Endothelial cell of umbilical vein (primary cell): ENCODE measurements around the gene WIZ.

Experiments
- EZH2 ChIP-seq: IDR thresholded peaks from 2 replicates; pipeline ENCODE4 v1.6.1; 2012; ENCODE audit warnings: borderline replicate concordance, low read depth, mild to moderate bottlenecking, moderate library complexity, low read length, inconsistent platforms; ENCODE audit not compliant: severe bottlenecking
- FOS ChIP-seq: IDR thresholded peaks from 2 replicates; pipeline ENCODE4 v1.6.1; 2011; ENCODE audit warnings: mild to moderate bottlenecking, low read length, moderate library complexity, borderline replicate concordance; ENCODE audit not compliant: insufficient read depth
- GATA2 ChIP-seq: IDR thresholded peaks from 2 replicates; pipeline ENCODE4 v1.7.0; 2011; ENCODE audit warnings: low read depth, mild to moderate bottlenecking, moderate library complexity, mixed read lengths, low read length; ENCODE audit not compliant: insufficient read length, insufficient read depth
- JUN ChIP-seq: IDR thresholded peaks from 2 replicates; pipeline ENCODE4 v1.6.1; 2011; ENCODE audit warnings: borderline replicate concordance, low read depth; ENCODE audit not compliant: insufficient read length, insufficient read depth
- MYC ChIP-seq: IDR thresholded peaks from one replicate; pipeline ENCODE4 v1.6.1; 2011; ENCODE audit warnings: mild to moderate bottlenecking, low read depth, low read length
- POLR2A ChIP-seq: IDR thresholded peaks from 2 replicates; pipeline ENCODE4 v1.6.1; 2012; ENCODE audit warnings: low read depth, mild to moderate bottlenecking, control low read depth, low read length
- POLR2AphosphoS5 ChIP-seq: IDR thresholded peaks from 2 replicates; pipeline ENCODE4 v1.6.1; 2012; ENCODE audit warnings: low read depth, mild to moderate bottlenecking, control low read depth, low read length, moderate library complexity; ENCODE audit not compliant: insufficient read depth
- TF ChIP-seq, protein P1 (sequence below), 2 donors: IDR thresholded peaks; 1 replicate in 1 of 2; 2 replicates in 1 of 2; pipeline ENCODE4 v1.5.1; 2011; ENCODE audit warnings: low read length in 2 of 2, mild to moderate bottlenecking in 2 of 2, moderate library complexity in 2 of 2, control low read depth in 1 of 2, inconsistent platforms in 1 of 2, low read depth in 1 of 2; ENCODE audit not compliant: insufficient read depth in 1 of 2; ENCODE audit errors: extremely low read depth in 1 of 2
- TF ChIP-seq, protein P2 (sequence below): IDR thresholded peaks from 2 replicates; pipeline ENCODE4 v1.6.1; 2011; ENCODE audit not compliant: insufficient read depth, insufficient read length

DNA sequence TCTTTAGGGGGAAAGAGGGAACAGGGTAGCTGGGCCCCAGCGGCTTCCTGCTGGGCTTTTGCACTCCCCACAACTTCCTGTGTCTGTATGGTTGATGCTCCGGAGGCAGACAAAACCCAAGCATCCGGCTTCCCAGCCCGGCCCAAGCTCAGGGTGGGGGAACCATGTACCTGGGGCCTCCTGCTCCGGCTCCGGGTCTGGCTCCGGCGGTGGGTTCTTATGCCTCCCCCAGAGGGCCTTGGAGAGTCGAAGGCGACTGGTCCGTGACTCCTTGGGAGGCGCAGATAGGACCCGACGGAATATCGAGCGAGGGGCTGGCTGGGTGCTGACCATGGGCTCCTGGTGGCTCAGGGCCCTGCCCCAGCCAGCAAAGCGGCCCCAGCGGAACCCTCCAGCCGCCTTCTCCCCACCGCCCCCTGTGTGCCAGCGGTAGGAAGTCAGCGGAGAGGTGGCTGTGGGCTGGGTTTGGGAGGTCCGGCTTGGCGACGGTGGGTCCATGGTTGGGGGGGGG is 14.2 kb upstream of the WIZ start:
- TF ChIP-seq EZH2 = no peak
- no peak for TF ChIP-seq GATA2
- TF ChIP-seq, protein P1, sequence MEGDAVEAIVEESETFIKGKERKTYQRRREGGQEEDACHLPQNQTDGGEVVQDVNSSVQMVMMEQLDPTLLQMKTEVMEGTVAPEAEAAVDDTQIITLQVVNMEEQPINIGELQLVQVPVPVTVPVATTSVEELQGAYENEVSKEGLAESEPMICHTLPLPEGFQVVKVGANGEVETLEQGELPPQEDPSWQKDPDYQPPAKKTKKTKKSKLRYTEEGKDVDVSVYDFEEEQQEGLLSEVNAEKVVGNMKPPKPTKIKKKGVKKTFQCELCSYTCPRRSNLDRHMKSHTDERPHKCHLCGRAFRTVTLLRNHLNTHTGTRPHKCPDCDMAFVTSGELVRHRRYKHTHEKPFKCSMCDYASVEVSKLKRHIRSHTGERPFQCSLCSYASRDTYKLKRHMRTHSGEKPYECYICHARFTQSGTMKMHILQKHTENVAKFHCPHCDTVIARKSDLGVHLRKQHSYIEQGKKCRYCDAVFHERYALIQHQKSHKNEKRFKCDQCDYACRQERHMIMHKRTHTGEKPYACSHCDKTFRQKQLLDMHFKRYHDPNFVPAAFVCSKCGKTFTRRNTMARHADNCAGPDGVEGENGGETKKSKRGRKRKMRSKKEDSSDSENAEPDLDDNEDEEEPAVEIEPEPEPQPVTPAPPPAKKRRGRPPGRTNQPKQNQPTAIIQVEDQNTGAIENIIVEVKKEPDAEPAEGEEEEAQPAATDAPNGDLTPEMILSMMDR (IDR thresholded peaks at IDR 0.05; ENCODE audit: extremely low read depth in 1 of 2, insufficient read depth in 1 of 2, low read depth in 1 of 2, low read length in 2 of 2) = no peak
- no peak for TF ChIP-seq POLR2A
- TF ChIP-seq POLR2AphosphoS5 = no peak
- TF ChIP-seq FOS = no peak
- no peak for TF ChIP-seq JUN
- no peak for TF ChIP-seq MYC
- TF ChIP-seq, protein P2, sequence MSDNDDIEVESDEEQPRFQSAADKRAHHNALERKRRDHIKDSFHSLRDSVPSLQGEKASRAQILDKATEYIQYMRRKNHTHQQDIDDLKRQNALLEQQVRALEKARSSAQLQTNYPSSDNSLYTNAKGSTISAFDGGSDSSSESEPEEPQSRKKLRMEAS = no peak
